Activated effector memory CD4-positive, alpha-beta T cell treated with Interleukin-2 at 50 U/mL for 16 hours (primary cell): ENCODE data around the gene CDC42EP4.

Experiments
- DNase-seq: peaks from one replicate; pipeline ENCODE4 v3.0.0-alpha.2; 2020

CDC42EP4 gene

GRCh38 chr17:73293480-73293911 is 18.3 kb downstream of the CDC42EP4 start:
- DNase-seq = no peak

GRCh38 chr17:73293031-73293430 is 18.8 kb downstream of the CDC42EP4 start:
- no peak for DNase-seq

- no peak for DNase-seq
Observed at GRCh38 chr17:73292031-73292531, 19.7 kb downstream of the CDC42EP4 start.

GRCh38 chr17:73291260-73291801 is 20.5 kb downstream of the CDC42EP4 start:
- DNase-seq = no peak

- no peak for DNase-seq
Observed at GRCh38 chr17:73290399-73291259, 21.2 kb downstream of the CDC42EP4 start.

GRCh38 chr17:73289549-73290254 is 22.1 kb downstream of the CDC42EP4 start:
- DNase-seq = no peak

GRCh38 chr17:73288534-73289302 is 23.1 kb downstream of the CDC42EP4 start:
- DNase-seq = no peak

- no peak for DNase-seq
Observed at GRCh38 chr17:73286863-73287296, 24.9 kb downstream of the CDC42EP4 start.

- no peak for DNase-seq
Observed at GRCh38 chr17:73285916-73286862, 25.6 kb downstream of the CDC42EP4 start.

GRCh38 chr17:73285603-73285908 is 26.2 kb downstream of the CDC42EP4 start:
- no peak for DNase-seq

GRCh38 chr17:73284906-73285602 is 26.7 kb downstream of the CDC42EP4 start:
- DNase-seq = no peak

- DNase-seq = no peak
Observed at GRCh38 chr17:73284354-73284753, 27.4 kb downstream of the CDC42EP4 start.

GRCh38 chr17:73283841-73284282 is 27.9 kb downstream of the CDC42EP4 start:
- DNase-seq = no peak

- no peak for DNase-seq
Observed at GRCh38 chr17:73283250-73283649, 28.6 kb downstream of the CDC42EP4 start.

GRCh38 chr17:73282629-73283028 is 29.2 kb downstream of the CDC42EP4 start:
- DNase-seq = no peak

GRCh38 chr17:73281928-73282327 is 29.9 kb downstream of the CDC42EP4 start:
- no peak for DNase-seq

GRCh38 chr17:73280191-73280590 is 31.6 kb downstream of the CDC42EP4 start:
- DNase-seq = no peak

- DNase-seq = no peak
Observed at GRCh38 chr17:73279704-73280103, 32.1 kb downstream of the CDC42EP4 start.

GRCh38 chr17:73278465-73279453 is 33.0 kb downstream of the CDC42EP4 start:
- DNase-seq = no peak

- DNase-seq = no peak
Observed at GRCh38 chr17:73278049-73278464, 33.7 kb downstream of the CDC42EP4 start.
